GM19324 (cell line): ENCODE data around the gene TTYH3.

Experiments
- ATAC-seq: cut with Tn5 transposase; IDR thresholded peaks from one replicate; pipeline ENCODE4 v1.9.1; 2021; ENCODE audit warnings: mild to moderate bottlenecking, moderate library complexity; ENCODE audit not compliant: unreplicated experiment, low FRiP score

TTYH3 gene

GRCh38 chr7:2701424-2701823 lies 69.6 kb downstream of the TTYH3 start:
- no peak for ATAC-seq

GRCh38 chr7:2701832-2702593 lies 70.2 kb downstream of the TTYH3 start:
- ATAC-seq: no peak

GRCh38 chr7:2702594-2702957 lies 70.8 kb downstream of the TTYH3 start:
- no peak for ATAC-seq

- ATAC-seq: no peak
Observed at GRCh38 chr7:2705371-2706096, 73.7 kb downstream of the TTYH3 start.

- ATAC-seq: no peak
Observed at GRCh38 chr7:2706685-2707126, 74.9 kb downstream of the TTYH3 start.

- ATAC-seq: no peak
Observed at GRCh38 chr7:2707481-2707880, 75.7 kb downstream of the TTYH3 start.

GRCh38 chr7:2708041-2708440 lies 76.3 kb downstream of the TTYH3 start:
- no peak for ATAC-seq

- ATAC-seq: no peak
Observed at GRCh38 chr7:2708547-2709310, 76.9 kb downstream of the TTYH3 start.

- peak; percentile 89 for ATAC-seq
Observed at GRCh38 chr7:2709553-2710285, 77.9 kb downstream of the TTYH3 start.

- no peak for ATAC-seq
Observed at GRCh38 chr7:2710286-2710655, 78.5 kb downstream of the TTYH3 start.

- ATAC-seq: no peak
Observed at GRCh38 chr7:2710901-2711551, 79.2 kb downstream of the TTYH3 start.

- no peak for ATAC-seq
Observed at GRCh38 chr7:2711895-2712675, 80.3 kb downstream of the TTYH3 start.

GRCh38 chr7:2713370-2713769 lies 81.6 kb downstream of the TTYH3 start:
- no peak for ATAC-seq

GRCh38 chr7:2713978-2714377 lies 82.2 kb downstream of the TTYH3 start:
- ATAC-seq: no peak
